Loucy (cell line): Measurements from ENCODE around the gene DYRK1B.

Source experiments
- CTCF ChIP-seq: fragments of 200-600 bp; sonication (generic); conservative IDR thresholded peaks from 2 replicates; pipeline ENCODE4 v1.5.1; 2014; ENCODE audit warnings: mild to moderate bottlenecking, antibody characterized with exemption, low read length
- EZH2phosphoT487 ChIP-seq: fragments of 200-600 bp; IDR thresholded peaks from 2 replicates; pipeline ENCODE4 v1.6.1; 2018; ENCODE audit warnings: antibody characterized with exemption, mild to moderate bottlenecking, moderate library complexity, borderline replicate concordance

- no peak for TF ChIP-seq CTCF
- TF ChIP-seq EZH2phosphoT487: no peak
Measured at GRCh38 chr19:39858541-39858940, 24.6 kb upstream of the DYRK1B start.
